ENCODE data around the gene TTLL10.
"Not testable (repeated sequence)": the region's sequence is repeated elsewhere in the genome, so short reads cannot be mapped to it uniquely, and the experiment has no call there.

Gene TTLL10

GRCh38 chr1:1141244-1141910, 32.3 kb upstream of the TTLL10 start:
- no peak for DNase-seq

- no peak for DNase-seq
Measured at GRCh38 chr1:1141911-1142250, 31.8 kb upstream of the TTLL10 start.

- DNase-seq: peak; percentile 62
Measured at GRCh38 chr1:1142352-1142751, 31.3 kb upstream of the TTLL10 start.

- no peak for DNase-seq
Measured at GRCh38 chr1:1142844-1143243, 30.8 kb upstream of the TTLL10 start.

DNA sequence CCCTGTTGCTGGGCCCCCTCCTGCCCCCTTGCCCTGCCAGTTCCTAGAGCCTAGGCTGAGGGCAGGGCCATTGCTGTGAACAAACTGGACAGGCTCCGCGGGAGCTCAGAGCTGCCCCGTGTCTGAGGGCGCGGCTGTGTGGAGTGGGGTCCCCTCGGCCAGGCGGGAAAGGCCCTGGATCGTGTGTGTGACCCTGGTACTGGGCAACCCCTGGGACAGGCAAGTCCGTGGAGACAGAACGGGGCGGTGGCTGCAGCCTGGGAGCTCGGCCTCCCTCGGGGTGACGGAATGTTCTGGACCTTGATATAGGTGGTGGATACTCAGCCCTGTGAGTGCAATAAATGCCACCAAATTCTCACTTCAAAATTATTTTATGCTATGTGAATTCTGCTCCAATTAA, 30.0 kb upstream of the TTLL10 start:
- DNase-seq: peak; percentile 59

DNA sequence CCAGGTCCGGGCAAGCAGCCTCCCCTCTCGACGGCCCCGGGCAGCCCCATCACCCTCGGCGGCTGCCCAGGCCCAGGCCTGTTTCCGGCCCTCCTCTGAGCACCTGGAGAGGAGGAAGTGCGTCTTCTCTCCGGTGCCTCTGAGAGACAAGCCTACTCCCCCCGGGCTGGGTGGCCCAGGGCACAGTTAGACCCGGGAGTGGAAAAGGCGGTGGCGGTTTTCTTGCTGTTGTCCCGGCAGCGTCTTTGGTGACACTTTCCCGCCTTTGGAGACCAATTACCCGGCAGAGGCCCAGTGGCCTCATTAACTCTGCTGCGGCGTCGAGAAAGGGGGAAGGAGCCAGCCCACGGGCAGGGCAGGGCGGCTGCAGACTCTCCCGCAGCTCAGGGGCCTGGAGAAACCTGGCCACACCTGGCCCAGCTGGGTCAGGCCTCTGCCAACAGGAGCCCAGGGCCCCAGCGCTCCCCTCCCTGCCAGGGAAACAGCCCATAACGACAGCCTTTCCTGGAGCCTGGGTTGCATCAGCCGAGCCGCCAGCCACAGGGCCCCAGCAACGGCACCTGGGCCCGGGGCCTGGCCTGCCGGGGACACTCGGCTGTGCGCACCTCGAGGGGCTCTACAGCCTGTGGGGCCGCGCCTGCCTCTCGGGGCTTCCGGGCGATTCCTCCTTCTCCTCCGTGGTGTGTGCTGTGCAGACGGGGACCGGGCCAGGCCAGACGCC, 29.4 kb upstream of the TTLL10 start:
- peak; percentile 79 for DNase-seq

GRCh38 chr1:1144843-1145546, 28.7 kb upstream of the TTLL10 start:
- DNase-seq: no peak

DNA sequence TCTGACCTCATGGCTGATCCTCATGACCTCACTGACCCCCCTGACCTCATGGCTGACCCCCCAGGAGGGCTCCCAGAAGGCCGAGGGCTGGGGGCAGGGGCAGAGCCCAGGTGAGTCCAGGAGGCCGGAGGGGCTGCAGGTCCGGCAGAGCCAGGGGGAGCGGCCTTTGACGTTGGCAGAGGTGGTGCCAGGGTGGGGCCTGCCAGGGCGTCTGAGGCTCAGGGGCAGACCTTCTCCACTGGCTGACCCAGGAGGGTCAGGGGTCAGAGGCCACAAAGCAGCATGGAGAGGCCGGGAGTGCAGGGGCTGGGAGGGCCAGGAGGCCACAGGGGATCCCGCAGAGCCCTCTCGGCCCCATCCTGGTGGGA, 28.1 kb upstream of the TTLL10 start:
- no peak for DNase-seq

GRCh38 chr1:1146026-1146425, 27.7 kb upstream of the TTLL10 start:
- no peak for DNase-seq

- no peak for DNase-seq
Measured at GRCh38 chr1:1146596-1146995, 27.1 kb upstream of the TTLL10 start.

GRCh38 chr1:1148061-1148460, 25.6 kb upstream of the TTLL10 start:
- no peak for DNase-seq

GRCh38 chr1:1148569-1148968, 25.1 kb upstream of the TTLL10 start:
- DNase-seq: no peak

DNA sequence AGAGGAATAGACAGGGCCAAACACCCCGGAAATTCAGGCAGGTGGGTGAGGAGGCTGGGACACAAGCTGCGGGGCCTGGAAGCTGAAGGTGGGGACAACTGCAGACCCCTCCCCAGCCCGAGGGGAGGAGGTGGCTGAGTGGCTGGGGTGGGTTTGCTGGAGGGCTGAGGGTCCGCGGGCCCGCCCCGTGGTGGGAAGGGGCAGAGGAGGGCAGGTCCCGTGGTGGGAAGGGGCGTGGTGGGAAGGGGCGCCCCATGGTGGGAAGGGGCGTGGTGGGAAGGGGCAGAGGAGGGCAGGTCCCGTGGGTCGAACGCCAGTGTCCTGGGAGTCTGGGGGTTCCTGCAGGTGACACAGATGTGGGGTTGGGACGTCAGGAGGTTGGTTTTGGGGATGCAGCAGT, 24.3 kb upstream of the TTLL10 start:
- DNase-seq: no peak

GRCh38 chr1:1150100-1150499, 23.6 kb upstream of the TTLL10 start:
- no peak for DNase-seq

DNA sequence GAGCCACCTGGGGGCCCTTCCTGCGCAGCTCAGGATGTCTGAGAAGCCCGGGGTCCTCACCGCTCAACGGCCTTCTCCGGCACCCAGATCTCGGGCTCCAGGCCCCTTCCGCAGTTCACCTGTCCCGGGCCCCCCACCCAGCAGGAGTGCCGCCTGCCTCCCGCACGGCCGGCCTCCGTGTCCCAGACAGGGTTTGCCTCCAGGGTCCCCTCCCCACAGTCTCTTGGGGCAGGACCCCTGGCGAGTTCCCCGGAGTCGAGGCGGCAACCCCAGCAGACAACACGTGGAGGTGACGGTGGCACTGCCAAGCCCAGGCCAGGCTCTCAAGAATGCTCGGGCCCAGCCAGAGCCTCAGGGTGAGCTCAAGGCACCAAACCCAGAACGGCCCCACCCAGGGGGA, 22.4 kb upstream of the TTLL10 start:
- no peak for DNase-seq

DNA sequence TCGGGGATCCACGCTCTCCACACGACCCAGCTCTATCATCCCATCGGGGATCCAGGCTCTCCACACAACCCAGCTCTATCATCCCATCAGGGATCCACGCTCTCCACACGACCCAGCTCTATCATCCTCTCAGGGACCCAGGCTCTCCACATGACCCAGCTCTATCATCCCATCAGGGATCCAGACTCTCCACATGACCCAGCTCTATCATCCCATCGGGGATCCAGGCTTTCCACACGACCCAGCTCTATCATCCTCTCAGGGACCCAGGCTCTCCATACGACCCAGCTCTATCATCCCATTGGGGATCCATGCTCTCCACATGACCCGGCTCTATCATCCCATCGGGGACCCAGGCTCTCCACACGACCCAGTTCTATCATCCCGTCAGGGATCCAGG, 21.2 kb upstream of the TTLL10 start:
- DNase-seq: not testable (repeated sequence)

DNA sequence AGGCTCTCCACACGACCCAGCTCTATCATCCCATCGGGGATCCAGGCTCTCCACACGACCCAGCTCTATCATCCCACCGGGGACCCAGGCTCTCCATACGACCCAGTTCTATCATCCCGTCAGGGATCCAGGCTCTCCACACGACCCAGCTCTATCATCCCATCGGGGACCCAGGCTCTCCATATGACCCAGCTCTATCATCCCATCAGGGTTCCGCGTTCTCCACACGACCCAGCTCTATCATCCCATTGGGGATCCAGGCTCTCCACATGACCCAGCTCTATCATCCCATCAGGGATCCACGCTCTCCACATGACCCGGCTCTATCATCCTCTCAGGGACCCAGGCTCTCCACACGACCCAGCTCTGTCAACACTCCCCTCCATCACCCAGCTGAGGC, 20.5 kb upstream of the TTLL10 start:
- not testable (repeated sequence) for DNase-seq

DNA sequence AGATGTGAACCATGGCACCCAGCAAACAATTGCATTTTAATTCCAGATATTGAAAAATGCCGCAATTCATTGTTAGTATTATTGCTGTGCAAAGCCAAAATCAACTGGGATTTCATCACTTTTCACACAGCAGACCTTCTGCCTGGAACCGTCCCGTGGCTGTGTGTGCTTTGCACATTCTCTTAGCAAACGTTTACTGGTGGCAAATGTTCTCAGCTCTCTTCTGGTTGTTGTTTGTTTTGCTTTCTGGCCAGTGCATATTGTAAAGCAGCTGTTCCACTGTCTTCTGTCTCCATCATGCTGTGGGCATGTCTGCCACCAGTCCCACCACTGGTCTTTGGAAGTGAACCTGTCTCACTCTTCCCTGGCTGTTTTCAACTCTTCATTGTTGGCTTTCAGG, 19.8 kb upstream of the TTLL10 start:
- DNase-seq: no peak

DNA sequence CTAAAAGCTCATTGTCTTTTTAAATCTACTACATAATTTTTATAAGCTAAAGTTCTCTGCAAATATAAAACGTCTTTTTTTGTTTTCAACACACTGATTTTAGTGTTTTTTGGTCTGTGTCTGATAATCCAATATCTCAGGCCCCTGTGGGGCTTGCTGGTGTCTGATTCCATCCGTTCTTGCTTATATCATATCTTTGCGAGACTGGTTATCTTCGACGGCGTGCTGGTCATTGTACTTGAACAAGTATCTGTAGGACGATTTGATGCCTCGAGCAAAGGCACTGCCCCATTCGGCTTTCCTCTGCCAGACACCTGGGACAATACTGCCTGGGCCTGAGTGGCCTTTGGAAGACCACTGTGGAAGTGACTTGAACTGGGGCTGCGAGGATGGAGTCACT, 18.4 kb upstream of the TTLL10 start:
- DNase-seq: no peak

GRCh38 chr1:1156140-1157032, 17.3 kb upstream of the TTLL10 start:
- DNase-seq: no peak

GRCh38 chr1:1157033-1157365, 16.7 kb upstream of the TTLL10 start:
- DNase-seq: no peak

DNA sequence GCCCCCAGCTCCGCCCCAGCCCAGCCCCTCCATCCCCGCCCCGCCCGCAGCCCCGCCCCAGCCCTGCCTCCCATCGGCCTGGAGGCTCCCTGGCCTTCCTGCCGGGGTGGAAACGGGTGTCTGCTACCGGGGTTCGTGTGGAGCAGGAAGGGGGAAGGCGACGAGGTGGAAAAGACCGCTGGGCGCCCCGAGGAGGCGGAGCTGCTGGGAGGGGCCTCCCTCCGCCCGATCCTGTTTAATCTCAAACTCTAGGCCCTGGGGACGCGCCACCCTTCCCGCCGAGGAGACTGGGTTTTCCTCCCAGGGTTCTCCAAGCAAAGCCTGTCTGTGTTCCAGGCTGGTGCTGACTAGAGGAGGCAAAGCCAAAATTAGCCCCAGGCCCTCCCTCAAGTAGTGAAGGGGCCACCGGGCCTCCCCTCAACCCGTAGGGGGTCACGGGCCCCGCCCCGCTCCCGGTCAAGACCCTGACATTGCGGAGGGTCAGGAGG, 16.2 kb upstream of the TTLL10 start:
- DNase-seq: peak; percentile 80
